Trophoblast cell (in vitro differentiated cells and primary cell): Measurements from ENCODE around the gene SSR2.

Experiments used
- DNase-seq, 2 donors: peaks; one replicate each; pipeline ENCODE4 v3.0.0-alpha.2; 2016
- H2AFZ ChIP-seq: 2 replicates; pipeline ENCODE4 v1.6.1; 2013; ENCODE audit warnings: low read length, moderate library complexity, mild to moderate bottlenecking; ENCODE audit not compliant: insufficient read depth, poor library complexity
- H2AK5ac ChIP-seq: 2 replicates; pipeline ENCODE4 v1.6.1; 2013; ENCODE audit warnings: mild to moderate bottlenecking, low read length
- H2BK120ac ChIP-seq: 2 replicates; pipeline ENCODE4 v1.6.1; 2013; ENCODE audit warnings: low read length, mild to moderate bottlenecking, moderate library complexity; ENCODE audit not compliant: insufficient read depth, poor library complexity
- H2BK12ac ChIP-seq: 2 replicates; pipeline ENCODE4 v1.6.1; 2013; ENCODE audit warnings: mild to moderate bottlenecking, low read length, moderate library complexity
- H2BK5ac ChIP-seq: 2 replicates; pipeline ENCODE4 v1.6.1; 2013; ENCODE audit warnings: low read length, low read depth, moderate library complexity, mild to moderate bottlenecking; ENCODE audit not compliant: poor library complexity
- H3K14ac ChIP-seq: 2 replicates; pipeline ENCODE4 v1.6.1; 2013; ENCODE audit warnings: mild to moderate bottlenecking, low read length
- H3K18ac ChIP-seq: 2 replicates; pipeline ENCODE4 v1.6.1; 2013; ENCODE audit warnings: mild to moderate bottlenecking, low read length
- H3K23ac ChIP-seq: 2 replicates; pipeline ENCODE4 v1.6.1; 2013; ENCODE audit warnings: low read length
- H3K27ac ChIP-seq: 2 replicates; pipeline ENCODE4 v1.5.1; 2013; ENCODE audit warnings: low read depth, mild to moderate bottlenecking, inconsistent platforms, low read length, moderate library complexity
- H3K27me3 ChIP-seq: 2 replicates; pipeline ENCODE4 v1.6.1; 2013; ENCODE audit warnings: inconsistent platforms, mild to moderate bottlenecking, low read length, moderate library complexity; ENCODE audit not compliant: insufficient read depth
- H3K36me3 ChIP-seq, 2 experiments: 1 replicate in 1 of 2; 2 replicates in 1 of 2; pipeline ENCODE4 v1.6.1; 2013; ENCODE audit warnings: low read length in 2 of 2, mild to moderate bottlenecking in 2 of 2, moderate library complexity in 1 of 2; ENCODE audit not compliant: insufficient read depth in 2 of 2, control insufficient read depth in 1 of 2
- H3K4ac ChIP-seq: 2 replicates; pipeline ENCODE4 v1.6.1; 2013; ENCODE audit warnings: low read depth, mild to moderate bottlenecking, low read length, moderate library complexity
- H3K4me1 ChIP-seq, 2 experiments: 1 replicate in 1 of 2; 2 replicates in 1 of 2; pipeline ENCODE4 v1.6.1; 2013; ENCODE audit warnings: low read length in 2 of 2, mild to moderate bottlenecking in 2 of 2, moderate library complexity in 1 of 2; ENCODE audit not compliant: insufficient read depth in 2 of 2, control insufficient read depth in 1 of 2
- H3K4me2 ChIP-seq: 2 replicates; pipeline ENCODE4 v1.6.1; 2013; ENCODE audit warnings: inconsistent platforms, mild to moderate bottlenecking, low read length, moderate library complexity
- H3K4me3 ChIP-seq: 2 replicates; pipeline ENCODE4 v1.5.1; 2013; ENCODE audit warnings: mild to moderate bottlenecking, low read depth, low read length, inconsistent platforms
- H3K79me1 ChIP-seq: one replicate; pipeline ENCODE4 v1.6.1; 2013; ENCODE audit warnings: low read length
- H3K79me2 ChIP-seq: 2 replicates; pipeline ENCODE4 v1.6.1; 2013; ENCODE audit warnings: low read length, mild to moderate bottlenecking; ENCODE audit not compliant: control insufficient read depth, insufficient read depth, poor library complexity
- H3K9ac ChIP-seq: 2 replicates; pipeline ENCODE4 v1.6.1; 2013; ENCODE audit warnings: mild to moderate bottlenecking, low read length
- H3K9me3 ChIP-seq: 2 replicates; pipeline ENCODE4 v1.6.1; 2013; ENCODE audit warnings: low read depth, mild to moderate bottlenecking, control low read depth, inconsistent platforms, low read length; ENCODE audit not compliant: insufficient read depth
- H4K12ac ChIP-seq: 2 replicates; pipeline ENCODE4 v1.6.1; 2013; ENCODE audit warnings: low read depth, mild to moderate bottlenecking, low read length, moderate library complexity
- H4K8ac ChIP-seq: 2 replicates; pipeline ENCODE4 v1.6.1; 2013; ENCODE audit warnings: low read depth, mild to moderate bottlenecking, low read length, moderate library complexity
- H4K91ac ChIP-seq: one replicate; pipeline ENCODE4 v1.6.1; 2013; ENCODE audit warnings: low read depth, mild to moderate bottlenecking, low read length, moderate library complexity
- WGBS: extraction: QIAGEN DNeasy Blood & Tissue Kit; methylation state at CpG from one replicate; pipeline ENCODE4 v1.1.7; 2013; ENCODE audit warnings: missing lambda C conversion rate; ENCODE audit not compliant: insufficient read length, insufficient coverage; ENCODE audit errors: extremely low coverage; 5-methylcytosine and 5-hydroxymethylcytosine counted together

SSR2 gene

DNA sequence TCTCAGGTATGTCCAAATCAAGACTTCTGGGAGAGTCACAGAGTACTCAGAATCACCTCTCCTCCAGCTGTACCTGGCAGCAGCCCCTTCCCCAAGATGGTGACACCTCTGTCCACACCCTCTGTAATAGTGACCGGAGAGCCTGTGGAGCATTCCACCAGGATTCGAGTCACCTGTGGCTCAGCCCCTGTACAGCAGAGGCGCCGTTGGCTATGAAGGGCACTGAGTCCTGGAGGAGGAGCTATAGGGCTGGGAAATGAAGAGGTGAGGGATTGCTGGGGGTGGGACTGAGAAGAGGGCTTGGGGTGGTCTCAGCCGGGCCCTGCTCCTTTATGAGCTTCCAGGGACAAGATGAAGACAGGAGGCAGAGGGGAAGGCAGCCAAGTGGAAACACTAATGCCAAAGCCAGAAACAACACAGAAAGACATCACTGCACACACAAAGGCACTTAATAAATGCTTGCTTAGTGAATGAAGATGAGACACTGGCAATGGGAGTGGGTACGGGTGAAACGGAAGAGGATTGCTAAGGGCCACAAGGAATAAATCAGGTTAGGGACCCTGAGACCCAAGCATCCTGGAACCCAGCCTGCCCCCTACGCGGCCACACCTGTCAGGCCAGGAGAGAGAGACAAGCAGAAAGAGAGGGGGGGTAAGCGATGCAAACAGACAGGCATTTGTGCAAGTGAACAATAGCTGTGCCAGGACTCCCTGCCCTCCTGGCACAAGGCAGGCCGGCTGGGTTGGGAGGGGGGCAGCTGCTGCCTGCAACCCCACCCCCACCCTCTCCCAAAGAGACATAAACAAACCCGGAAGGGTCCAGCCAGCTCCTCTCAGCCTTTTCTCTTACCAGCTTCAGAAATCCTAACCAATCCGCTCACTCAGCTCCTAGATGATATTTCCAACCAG is 46.3 kb downstream of the SSR2 start:
- Histone ChIP-seq H4K8ac (no peak overlapping the region), H3K4ac (peak overlapping the region; percentile 99), H3K4me2 (no peak overlapping the region), H2BK5ac (no peak overlapping the region), H3K18ac (peak overlapping the region; percentile 44), H3K23ac (no peak overlapping the region), H2BK12ac (no peak overlapping the region), H3K4me3 (no peak overlapping the region), H3K14ac (no peak overlapping the region), H2AFZ (peak overlapping the region; percentile 17), H3K79me1 (peaks cover 22% of the 10 kb centered on the region), H3K79me2 (peaks cover 42% of the 10 kb centered on the region), H2AK5ac (no peak overlapping the region), H2BK120ac (no peak overlapping the region), H3K36me3 (peaks cover 7 to 8% of the 10 kb centered on the region in 2 experiments), H3K9ac (no peak overlapping the region), H4K12ac (no peak overlapping the region), H3K4me1 (peaks cover 31 to 32% of the 10 kb centered on the region in 2 experiments), H3K27ac (no peak overlapping the region), H3K27me3 (no peaks in the 10 kb centered on the region), H3K9me3 (no peaks in the 10 kb centered on the region), H4K91ac (no peak overlapping the region)
- DNase-seq, result no peak
- no CpG with 5 or more reads among the region's 13 CpGs for WGBS

DNA sequence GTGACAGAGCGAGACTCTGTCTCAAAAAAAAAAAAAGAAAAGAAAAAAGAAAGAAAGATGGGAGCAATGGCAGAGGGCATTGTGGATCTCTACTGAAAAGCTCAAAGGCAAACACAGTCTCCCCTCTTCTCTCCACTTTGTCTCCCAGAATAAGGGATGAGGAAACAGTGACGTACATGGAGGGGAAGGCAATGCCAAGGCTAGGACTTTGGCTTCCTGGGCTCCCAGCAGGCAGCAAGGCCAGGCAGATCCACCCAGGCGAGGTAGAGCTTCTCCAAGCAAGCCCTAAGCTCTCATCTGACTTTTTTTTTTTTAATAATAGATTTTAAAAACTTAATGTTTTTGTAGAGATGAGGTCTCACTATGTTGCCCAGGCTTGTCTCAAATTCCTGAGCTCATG is 47.0 kb downstream of the SSR2 start:
- Histone ChIP-seq H3K14ac (no peak overlapping the region), H3K18ac (no peak overlapping the region), H3K27ac (no peak overlapping the region), H2AFZ (no peak overlapping the region), H2AK5ac (no peak overlapping the region), H3K36me3 (peaks cover 14 to 15% of the 10 kb centered on the region in 2 experiments), H3K79me2 (peaks cover 41% of the 10 kb centered on the region), H3K9ac (no peak overlapping the region), H3K4ac (no peak overlapping the region), H2BK12ac (no peak overlapping the region), H3K79me1 (peaks cover 14% of the 10 kb centered on the region), H4K12ac (no peak overlapping the region), H2BK5ac (no peak overlapping the region), H3K4me3 (no peak overlapping the region), H3K23ac (no peak overlapping the region), H3K4me1 (peaks cover 24 to 25% of the 10 kb centered on the region in 2 experiments), H3K27me3 (no peaks in the 10 kb centered on the region), H4K8ac (no peak overlapping the region), H4K91ac (no peak overlapping the region), H3K4me2 (no peak overlapping the region), H2BK120ac (no peak overlapping the region), H3K9me3 (no peaks in the 10 kb centered on the region)
- DNase-seq, result no peak
- no CpG with 5 or more reads among the region's 3 CpGs for WGBS

DNA sequence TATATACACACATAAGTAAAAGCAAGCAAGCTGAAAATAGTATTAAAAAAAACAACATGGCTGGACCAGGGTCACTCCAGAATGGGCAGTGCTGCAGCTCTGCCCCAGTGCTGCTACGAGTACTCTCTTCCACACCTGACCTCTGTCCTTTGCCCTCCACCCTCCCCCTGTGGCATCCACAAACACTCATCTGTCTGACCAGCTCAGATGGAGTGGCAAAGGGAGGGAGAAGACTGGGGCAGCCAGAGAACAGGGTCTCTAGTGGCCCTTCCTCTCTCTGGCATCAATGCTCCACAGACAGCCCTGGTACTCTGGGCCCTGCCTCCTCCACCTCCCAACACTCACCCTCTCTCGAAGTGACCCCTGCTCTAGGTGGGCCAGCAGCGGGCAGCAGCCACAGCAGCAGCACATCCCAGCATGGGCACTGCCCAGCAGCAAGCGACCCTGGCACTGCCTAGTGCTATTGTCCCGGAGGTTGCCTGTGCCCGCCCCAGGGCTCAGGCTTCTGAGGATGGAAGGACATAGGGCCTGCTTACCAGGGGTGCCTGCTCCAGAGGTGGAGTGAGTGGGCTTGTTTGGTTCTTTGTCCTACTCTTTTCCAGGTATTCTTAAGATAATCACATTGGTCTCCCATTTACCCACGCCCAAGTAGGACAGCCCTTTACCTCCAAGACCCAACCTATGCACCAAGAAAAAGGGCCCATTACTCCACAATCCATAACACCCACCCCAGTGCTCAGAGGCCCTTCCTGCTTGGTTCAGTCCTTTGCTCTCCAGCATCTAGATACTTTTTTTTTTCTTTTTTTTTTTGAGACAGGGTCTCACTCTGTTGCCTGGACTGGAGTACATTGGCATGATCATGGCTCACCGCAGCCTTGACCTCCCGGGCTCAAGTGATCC is 48.6 kb downstream of the SSR2 start:
- H3K27me3 ChIP-seq, result no peaks in the 10 kb centered on the region
- H3K14ac ChIP-seq, result no peak overlapping the region
- peaks cover 21 to 23% of the 10 kb centered on the region in 2 experiments for H3K4me1 ChIP-seq
- H3K79me1 ChIP-seq, result no peaks in the 10 kb centered on the region
- H3K9ac ChIP-seq, result no peak overlapping the region
- H3K27ac ChIP-seq, result no peak overlapping the region
- no peak overlapping the region for H3K4me2 ChIP-seq
- H4K8ac ChIP-seq, result no peak overlapping the region
- no peak overlapping the region for H3K18ac ChIP-seq
- no peak overlapping the region for H2BK12ac ChIP-seq
- no peaks in the 10 kb centered on the region for H3K9me3 ChIP-seq
- H3K23ac ChIP-seq, result no peak overlapping the region
- no peak overlapping the region for H2AFZ ChIP-seq
- peaks cover 26 to 27% of the 10 kb centered on the region in 2 experiments for H3K36me3 ChIP-seq
- no CpG with 5 or more reads among the region's 9 CpGs for WGBS
- H2AK5ac ChIP-seq, result no peak overlapping the region
- no peak for DNase-seq
- H2BK5ac ChIP-seq, result no peak overlapping the region
- no peak overlapping the region for H4K91ac ChIP-seq
- H3K4ac ChIP-seq, result peak overlapping the region; percentile 16
- H3K4me3 ChIP-seq, result no peak overlapping the region
- no peak overlapping the region for H4K12ac ChIP-seq
- H2BK120ac ChIP-seq, result no peak overlapping the region
- peaks cover 29% of the 10 kb centered on the region for H3K79me2 ChIP-seq

DNA sequence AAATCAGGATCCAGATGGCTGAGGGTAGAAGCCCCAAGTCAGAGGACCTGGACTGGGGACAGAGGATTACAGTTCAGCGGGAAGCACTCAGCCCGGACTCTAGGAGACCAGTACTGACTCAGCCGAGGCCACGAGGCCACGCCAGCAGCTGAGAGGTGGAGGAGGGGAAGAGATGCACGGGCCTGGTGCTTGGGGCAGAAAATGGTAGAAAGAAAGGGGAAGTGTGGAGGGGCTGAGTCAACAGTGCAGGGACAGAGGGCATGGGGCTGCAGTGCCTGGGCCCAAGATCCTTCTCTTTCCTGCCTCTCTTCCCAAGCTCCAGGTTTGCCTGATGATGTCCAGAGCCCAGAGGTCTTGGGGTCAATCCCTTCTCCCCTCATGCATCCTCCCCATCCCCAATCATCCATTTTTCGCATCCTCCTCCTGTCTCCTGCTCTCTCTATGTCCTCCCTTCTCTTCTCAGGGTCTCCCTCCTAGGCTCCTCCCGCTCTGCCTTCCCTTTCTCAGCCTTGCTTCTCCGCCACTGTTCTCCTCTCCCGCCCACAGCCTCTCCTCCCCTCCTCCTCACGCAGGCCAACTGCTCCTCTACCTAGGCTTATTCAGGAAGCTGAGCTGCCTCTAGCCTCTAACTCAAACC is 50.1 kb downstream of the SSR2 start:
- Histone ChIP-seq H3K9me3 (no peaks in the 10 kb centered on the region), H4K91ac (no peak overlapping the region), H3K23ac (no peak overlapping the region), H3K18ac (no peak overlapping the region), H2BK5ac (no peak overlapping the region), H4K8ac (no peak overlapping the region), H3K9ac (no peak overlapping the region), H4K12ac (no peak overlapping the region), H2AFZ (no peak overlapping the region), H3K4me2 (no peak overlapping the region), H3K4me3 (no peak overlapping the region), H3K27ac (no peak overlapping the region), H2BK12ac (no peak overlapping the region), H3K79me2 (peaks cover 18% of the 10 kb centered on the region), H3K79me1 (no peaks in the 10 kb centered on the region), H3K4ac (no peak overlapping the region), H2BK120ac (no peak overlapping the region), H2AK5ac (no peak overlapping the region), H3K27me3 (no peaks in the 10 kb centered on the region), H3K4me1 (peaks cover 7 to 9% of the 10 kb centered on the region in 2 experiments), H3K36me3 (peaks cover 40 to 41% of the 10 kb centered on the region in 2 experiments), H3K14ac (no peak overlapping the region)
- WGBS, result no CpG with 5 or more reads among the region's 11 CpGs
- peak; percentile 65 to 66 for DNase-seq
